SK-N-SH (cell line): ENCODE data around the gene LMBR1L. TPM values are rescaled to one million over a fixed set of nuclear protein-coding genes. Genes with fewer than 3 reads are reported as not detected.

ENCODE experiments used
- CTCF ChIA-PET: fragments of 300-600, 350-600 bp; formaldehyde crosslinking; extraction: SDS; loops from one replicate; lab custom pipeline; 2021; lab: Yijun Ruan, JAX
- POLR2A ChIA-PET: fragments of 350-600 bp; sonication (Branson Sonifier 250); formaldehyde crosslinking; extraction: SDS; loops from one replicate; lab custom pipeline; 2020; ENCODE audit warnings: antibody characterized with exemption, inconsistent platforms; lab: Yijun Ruan, JAX
- DNase-seq: peaks from one replicate; pipeline ENCODE4 v3.0.0; 2012
- H2AFZ ChIP-seq: fragments of 200-600 bp; sonication (generic); 2 replicates; pipeline ENCODE4 v1.8.1; 2016; ENCODE audit warnings: antibody characterized with exemption, mild to moderate bottlenecking, low read depth
- H3F3A ChIP-seq: fragments of 200-600 bp; sonication (generic); replicated peaks from 2 replicates; pipeline ENCODE3; 2016; ENCODE audit warnings: antibody characterized with exemption, mild to moderate bottlenecking; ENCODE audit not compliant: insufficient read depth
- H3K27ac ChIP-seq, 2 experiments: fragments of 200-500 bp in 1 of 2; fragments of 200-600 bp in 1 of 2; sonication (Bioruptor generic) in 1 of 2; sonication (generic), shearing (Covaris generic) in 1 of 2; 2 replicates each; pipeline versions ENCODE4 v1.5.1 to v1.6.1; 2014 to 2016; ENCODE audit warnings: low read depth in 2 of 2, inconsistent platforms in 1 of 2, low read length in 1 of 2, mild to moderate bottlenecking in 1 of 2, mixed read lengths in 1 of 2
- H3K27me3 ChIP-seq: fragments of 200-600 bp; sonication (generic), shearing (Covaris generic); 2 replicates; pipeline ENCODE4 v1.6.1; 2016; ENCODE audit warnings: mixed run types; ENCODE audit not compliant: insufficient read depth
- H3K36me3 ChIP-seq, 2 experiments: fragments of 200-500 bp in 1 of 2; fragments of 200-600 bp in 1 of 2; sonication (Bioruptor generic) in 1 of 2; sonication (generic) in 1 of 2; replicated peaks in 1 of 2; 2 replicates each; pipeline versions ENCODE3 to v1.5.1; 2014 to 2016; ENCODE audit warnings: low read length in 1 of 2, mild to moderate bottlenecking in 1 of 2; ENCODE audit not compliant: insufficient read depth in 2 of 2, control insufficient read depth in 1 of 2
- H3K4me1 ChIP-seq, 2 experiments: fragments of 200-500 bp in 1 of 2; fragments of 200-600 bp in 1 of 2; sonication (Bioruptor generic) in 1 of 2; sonication (generic), shearing (Covaris generic) in 1 of 2; 2 replicates each; pipeline versions ENCODE4 v1.5.1 to v1.6.1; 2014 to 2016; ENCODE audit warnings: low read depth in 1 of 2, low read length in 1 of 2, mixed run types in 1 of 2; ENCODE audit not compliant: insufficient read depth in 2 of 2, control insufficient read depth in 1 of 2
- H3K4me2 ChIP-seq: fragments of 200-600 bp; sonication (generic), shearing (Covaris generic); 2 replicates; pipeline ENCODE4 v1.6.1; 2017; ENCODE audit warnings: mixed run types
- H3K4me3 ChIP-seq, 2 experiments: fragments of 200-500 bp in 1 of 2; fragments of 200-600 bp in 1 of 2; sonication (Bioruptor generic) in 1 of 2; sonication (generic), shearing (Covaris generic) in 1 of 2; 2 replicates each; pipeline versions ENCODE4 v1.5.1 to v1.8.1; 2014 to 2016; ENCODE audit warnings: low read depth in 2 of 2, inconsistent platforms in 1 of 2, low read length in 1 of 2, mild to moderate bottlenecking in 1 of 2, mixed read lengths in 1 of 2, moderate library complexity in 1 of 2
- H3K79me2 ChIP-seq: fragments of 200-600 bp; sonication (generic); 2 replicates; pipeline ENCODE4 v1.8.1; 2017; ENCODE audit warnings: mild to moderate bottlenecking; ENCODE audit not compliant: insufficient read depth
- H3K9ac ChIP-seq: fragments of 200-600 bp; sonication (generic); 2 replicates; pipeline ENCODE4 v1.6.1; 2017; ENCODE audit warnings: mixed run types
- H3K9me2 ChIP-seq: fragments of 200-600 bp; sonication (generic); 2 replicates; pipeline ENCODE4 v1.6.1; 2017; ENCODE audit warnings: mixed run types
- H3K9me3 ChIP-seq: fragments of 200-600 bp; sonication (generic); 2 replicates; pipeline ENCODE4 v1.6.1; 2017; ENCODE audit warnings: mixed run types, mild to moderate bottlenecking, moderate library complexity
- H4K20me1 ChIP-seq: fragments of 200-600 bp; sonication (generic); 2 replicates; pipeline ENCODE4 v1.6.1; 2017; ENCODE audit warnings: mild to moderate bottlenecking, mixed run types; ENCODE audit not compliant: insufficient read depth
- CHD2 ChIP-seq: fragments of 150-350 bp; IDR thresholded peaks from 2 replicates; pipeline ENCODE4 v1.6.1; 2018; ENCODE audit warnings: low read length; ENCODE audit not compliant: partially characterized antibody
- ELF1 ChIP-seq: IDR thresholded peaks from 2 replicates; pipeline ENCODE4 v1.4.0; 2012
- EZH2phosphoT487 ChIP-seq: fragments of 200-600 bp; sonication (generic); IDR thresholded peaks from 2 replicates; pipeline ENCODE4 v1.6.1; 2017; ENCODE audit warnings: low read depth, mixed run types, mild to moderate bottlenecking, antibody characterized with exemption, moderate library complexity, borderline replicate concordance
- FOSL2 ChIP-seq: IDR thresholded peaks from 2 replicates; pipeline ENCODE4 v1.4.0; 2012; ENCODE audit warnings: low read depth, mild to moderate bottlenecking, moderate library complexity, borderline replicate concordance
- FOXJ3 ChIP-seq: sonication (generic); formaldehyde crosslinking; IDR thresholded peaks from 2 replicates; pipeline ENCODE4 v1.5.1; 2020; ENCODE audit warnings: mild to moderate bottlenecking, missing genetic modification reagents
- FOXM1 ChIP-seq: IDR thresholded peaks from 2 replicates; pipeline ENCODE4 v1.4.0; 2012; ENCODE audit warnings: low read depth, mild to moderate bottlenecking
- GATA2 ChIP-seq: sonication (generic); formaldehyde crosslinking; IDR thresholded peaks from 2 replicates; pipeline ENCODE4 v1.5.0; 2020; ENCODE audit warnings: mild to moderate bottlenecking, missing genetic modification reagents
- IRF3 ChIP-seq: fragments of 150-350 bp; IDR thresholded peaks from 2 replicates; pipeline ENCODE4 v1.6.1; 2016; ENCODE audit warnings: mild to moderate bottlenecking, low read depth, low read length
- JUND ChIP-seq: IDR thresholded peaks from 2 replicates; pipeline ENCODE4 v1.4.0; 2012
- MAX ChIP-seq: IDR thresholded peaks from 2 replicates; pipeline ENCODE4 v1.4.0; 2012; ENCODE audit warnings: low read depth
- MEF2A ChIP-seq: IDR thresholded peaks from 2 replicates; pipeline ENCODE4 v1.4.0; 2012; ENCODE audit warnings: low read depth, borderline replicate concordance
- NFIC ChIP-seq: IDR thresholded peaks from 2 replicates; pipeline ENCODE4 v1.4.0; 2012; ENCODE audit warnings: borderline replicate concordance
- NRF1 ChIP-seq: IDR thresholded peaks from 2 replicates; pipeline ENCODE4 v1.6.1; 2012; ENCODE audit warnings: low read depth, mild to moderate bottlenecking, low read length
- RAD21 ChIP-seq: IDR thresholded peaks from 2 replicates; pipeline ENCODE4 v1.6.1; 2012; ENCODE audit warnings: mild to moderate bottlenecking, low read length
- REST ChIP-seq: IDR thresholded peaks from 2 replicates; pipeline ENCODE4 v1.6.1; 2012; ENCODE audit warnings: mild to moderate bottlenecking, low read depth, low read length, moderate library complexity
- RFX5 ChIP-seq: IDR thresholded peaks from 2 replicates; pipeline ENCODE4 v1.6.1; 2012; ENCODE audit warnings: mild to moderate bottlenecking, improper control_type of control experiment, low read length
- RXRA ChIP-seq: IDR thresholded peaks from 2 replicates; pipeline ENCODE4 v1.4.0; 2012; ENCODE audit warnings: low read depth, mild to moderate bottlenecking, borderline replicate concordance
- SMC3 ChIP-seq: IDR thresholded peaks from 2 replicates; pipeline ENCODE4 v1.6.1; 2012; ENCODE audit warnings: low read depth, low read length, improper control_type of control experiment
- TCF12 ChIP-seq: IDR thresholded peaks from 2 replicates; pipeline ENCODE4 v1.4.0; 2012
- USF2 ChIP-seq: fragments of 150-350 bp; IDR thresholded peaks from 2 replicates; pipeline ENCODE4 v1.6.1; 2017; ENCODE audit warnings: antibody characterized with exemption, low read length, low read depth, borderline replicate concordance
- ZBTB33 ChIP-seq: IDR thresholded peaks from 2 replicates; pipeline ENCODE4 v1.4.0; 2012; ENCODE audit warnings: low read depth, borderline replicate concordance
- WGBS: methylation state at CpG from one replicate; pipeline ENCODE4 v1.1.6; 2017; ENCODE audit warnings: low lambda C conversion rate; 5-methylcytosine and 5-hydroxymethylcytosine counted together
- polyA plus RNA-seq, 3 experiments: library from polyadenylated mRNA; depleted of rRNA; stranded (reverse); fragments of >200 nt; gene quantifications; 2 replicates each; pipeline ENCODE4 v1.2.3, GENCODE V29; 2012

Gene LMBR1L
- polyA plus RNA-seq, 1 of the 3 experiments (the other 2 are of a cell fraction), result 61.4 TPM

GRCh38 chr12:49144384-49144783, 33.7 kb upstream of the LMBR1L start (continued):
- no peak for TF ChIP-seq RAD21
- TF ChIP-seq TCF12, result no peak
- no peak for TF ChIP-seq ZBTB33
- no peak for TF ChIP-seq RXRA
- TF ChIP-seq CHD2, result no peak
- TF ChIP-seq NFIC, result no peak

GRCh38 chr12:49138999-49139398, 28.4 kb upstream of the LMBR1L start:
- POLR2A ChIA-PET, result interaction anchor here (1.5 to 3.7 kb wide), 2 partner anchors 8 to 49 kb away, joined by 3 to 15 read pairs; partner anchors contain the start of gene TUBA1B
- no peaks in the 10 kb centered on the region for H3K36me3 ChIP-seq
- WGBS, result 74% methylated on average over 2 of the region's 2 CpGs

More at GRCh38 chr12:49138999-49139398, 28.4 kb upstream of the LMBR1L start:
- Histone ChIP-seq H3K9ac (no peak overlapping the region), H3K9me3 (no peaks in the 10 kb centered on the region), H3K27me3 (no peaks in the 10 kb centered on the region), H3K4me2 (no peak overlapping the region), H3K9me2 (no peaks in the 10 kb centered on the region), H3K4me3 (no peak overlapping the region), H3K4me1 (no peaks in the 10 kb centered on the region), H3K79me2 (peaks cover 9% of the 10 kb centered on the region), H3F3A (no peaks in the 10 kb centered on the region), H4K20me1 (no peaks in the 10 kb centered on the region), H3K27ac (no peak overlapping the region)
- CTCF ChIA-PET, result interaction anchor here (1.0 to 1.2 kb wide), 3 partner anchors 8 to 76 kb away, joined by 3 read pairs; no protein-coding TSS in a partner anchor
- TF ChIP-seq GATA2 (CRISPR knock-in tag) (no peak), RAD21 (no peak), TCF12 (no peak), IRF3 (no peak), MAX (no peak), ZBTB33 (no peak), REST (no peak), USF2 (no peak), EZH2phosphoT487 (no peak), JUND (no peak), FOXM1 (no peak), ELF1 (no peak), FOSL2 (no peak), SMC3 (no peak), MEF2A (no peak), RFX5 (no peak), NRF1 (no peak), FOXJ3 (CRISPR knock-in tag) (no peak), NFIC (no peak)
- TF ChIP-seq, all 33 proteins: peak for 0
- no peak overlapping the region for H2AFZ ChIP-seq
- DNase-seq, result no peak
